Keratinocyte (primary cell): ENCODE data around the gene CTIF. TPM values are rescaled to one million over a fixed set of nuclear protein-coding genes. Genes with fewer than 3 reads are reported as not detected.

Experiments used
- DNase-seq: peaks from one replicate; pipeline ENCODE4 v3.0.0-alpha.2; 2011; ENCODE audit warnings: low read depth, missing footprints, low spot score
- FAIRE-seq: peaks from 2 replicates; lab custom pipeline; 2011; peaks lifted over from hg19 to GRCh38; lab: Jason Lieb, UNC
- H2AFZ ChIP-seq: 2 replicates; pipeline ENCODE4 v1.6.0; 2012; ENCODE audit warnings: low read length, control low read depth, inconsistent platforms; ENCODE audit not compliant: control insufficient read depth
- H3K27ac ChIP-seq: 2 replicates; pipeline ENCODE4 v1.5.1; 2011; ENCODE audit warnings: low read length; ENCODE audit not compliant: control insufficient read depth, insufficient read depth
- H3K27me3 ChIP-seq: 3 replicates; pipeline ENCODE4 v1.6.0; 2011; ENCODE audit warnings: low read length; ENCODE audit not compliant: control insufficient read depth, insufficient read depth; ENCODE audit errors: extremely low read depth
- H3K36me3 ChIP-seq, 2 experiments: 2 replicates in 1 of 2; 3 replicates in 1 of 2; pipeline ENCODE4 v1.5.1; 2011; ENCODE audit warnings: low read length in 2 of 2, mild to moderate bottlenecking in 1 of 2; ENCODE audit not compliant: control insufficient read depth in 2 of 2, insufficient read depth in 2 of 2; ENCODE audit errors: extremely low read depth in 1 of 2
- H3K4me1 ChIP-seq: 3 replicates; pipeline ENCODE4 v1.5.1; 2011; ENCODE audit warnings: low read length; ENCODE audit not compliant: control insufficient read depth, insufficient read depth; ENCODE audit errors: extremely low read depth
- H3K4me2 ChIP-seq: 3 replicates; pipeline ENCODE4 v1.6.0; 2011; ENCODE audit warnings: low read depth, low read length; ENCODE audit not compliant: control insufficient read depth, insufficient read depth; ENCODE audit errors: extremely low read depth
- H3K4me3 ChIP-seq, 3 experiments: fragments of 200-600 bp in 1 of 3; sonication (generic) in 1 of 3; 2 replicates in 2 of 3; 3 replicates in 1 of 3; pipeline ENCODE4 v1.5.1; 2011 to 2016; ENCODE audit warnings: low read length in 3 of 3, mild to moderate bottlenecking in 3 of 3, control low read depth in 2 of 3, inconsistent platforms in 1 of 3, low read depth in 1 of 3, mixed read lengths in 1 of 3, mixed run types in 1 of 3, moderate library complexity in 1 of 3; ENCODE audit not compliant: control insufficient read depth in 2 of 3, insufficient read depth in 2 of 3; ENCODE audit errors: extremely low read depth in 1 of 3
- H3K79me2 ChIP-seq: 2 replicates; pipeline ENCODE4 v1.6.0; 2012; ENCODE audit warnings: low read length; ENCODE audit not compliant: control insufficient read depth, insufficient read depth
- H3K9ac ChIP-seq: 3 replicates; pipeline ENCODE4 v1.6.0; 2011; ENCODE audit warnings: low read length; ENCODE audit not compliant: control insufficient read depth, insufficient read depth; ENCODE audit errors: extremely low read depth
- H3K9me1 ChIP-seq: 3 replicates; pipeline ENCODE4 v1.6.0; 2011; ENCODE audit warnings: low read length; ENCODE audit not compliant: control insufficient read depth, insufficient read depth; ENCODE audit errors: extremely low read depth
- H3K9me3 ChIP-seq: 2 replicates; pipeline ENCODE4 v1.5.1; 2012; ENCODE audit warnings: low read depth, low read length; ENCODE audit not compliant: control insufficient read depth
- H4K20me1 ChIP-seq: 3 replicates; pipeline ENCODE4 v1.6.0; 2011; ENCODE audit warnings: low read length; ENCODE audit not compliant: control insufficient read depth, insufficient read depth; ENCODE audit errors: extremely low read depth
- EZH2 ChIP-seq: IDR thresholded peaks from one replicate; pipeline ENCODE4 v1.6.1; 2012; ENCODE audit warnings: inconsistent platforms, mild to moderate bottlenecking, low read length, moderate library complexity
- dilution Hi-C: fragments of 300-500 bp; cut with MboI; formaldehyde crosslinking; loops from one replicate; pipeline ENCODE4 v1.7.0; 2020; ENCODE audit warnings: low sequenced_read_pairs; ENCODE audit not compliant: extremely low pct_ligation_motif_present
- polyA plus RNA-seq, 5 experiments: library from polyadenylated mRNA; depleted of rRNA in 3 of 5; stranded (reverse) in 3 of 5; stranded (forward) in 1 of 5; unstranded in 1 of 5; fragments of >200 nt; gene quantifications; 1 replicate in 1 of 5; 2 replicates in 3 of 5; 3 replicates in 1 of 5; pipeline versions ENCODE4 v1.2.1 to v1.2.3, GENCODE V29; 2011 to 2012; ENCODE audit warnings: missing spikeins in 2 of 5, low read depth in 1 of 5, low replicate concordance in 1 of 5
- TF ChIP-seq, protein P1 (sequence below), 3 experiments: IDR thresholded peaks in 1 of 3; conservative IDR thresholded peaks in 1 of 3; optimal IDR thresholded peaks in 1 of 3; 2 replicates in 2 of 3; 3 replicates in 1 of 3; pipeline versions ENCODE3 to v1.5.1; 2011; ENCODE audit warnings: low read length in 3 of 3, mild to moderate bottlenecking in 3 of 3, moderate library complexity in 2 of 3, control low read depth in 1 of 3, inconsistent platforms in 1 of 3; ENCODE audit not compliant: insufficient read depth in 2 of 3; ENCODE audit errors: extremely low read depth in 1 of 3

The CTIF gene
- polyA plus RNA-seq, 1 donor (not counting 4 experiments of a cell fraction or from before 2014, with no cell fraction given), result 15.0 TPM

DNA sequence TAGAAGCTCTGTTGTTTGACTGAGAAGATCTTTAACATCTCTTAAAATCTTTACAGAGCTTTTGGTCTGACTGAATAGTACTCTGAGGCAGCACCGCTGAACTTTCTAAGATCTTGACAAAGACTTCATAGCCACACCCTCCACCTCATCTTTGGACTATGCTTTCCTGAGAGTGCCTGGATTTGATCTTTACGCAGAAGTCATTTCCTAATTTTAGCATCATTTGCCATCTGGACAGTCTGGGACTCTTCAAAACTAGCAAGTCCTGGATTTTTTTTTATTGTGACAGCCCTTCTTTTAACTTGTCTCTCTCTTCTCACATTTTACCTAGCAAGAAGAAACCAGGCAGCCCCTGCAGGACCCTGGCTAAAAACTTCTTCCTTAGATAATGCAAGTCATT, 188.8 kb downstream of the CTIF start:
- no peaks in the 10 kb centered on the region for H3K27me3 ChIP-seq
- H3K4me1 ChIP-seq, result peaks cover 35% of the 10 kb centered on the region
- H3K36me3 ChIP-seq, result peaks cover 6% of the 10 kb centered on the region in 2 experiments
- no peak overlapping the region for H2AFZ ChIP-seq
- H3K4me3 ChIP-seq, result no peak overlapping the region
- no peaks in the 10 kb centered on the region for H3K9me1 ChIP-seq
- H3K9ac ChIP-seq, result no peak overlapping the region
- no peak for FAIRE-seq
- peaks cover 5% of the 10 kb centered on the region for H3K9me3 ChIP-seq
- TF ChIP-seq EZH2, result no peak
- TF ChIP-seq, protein P1, sequence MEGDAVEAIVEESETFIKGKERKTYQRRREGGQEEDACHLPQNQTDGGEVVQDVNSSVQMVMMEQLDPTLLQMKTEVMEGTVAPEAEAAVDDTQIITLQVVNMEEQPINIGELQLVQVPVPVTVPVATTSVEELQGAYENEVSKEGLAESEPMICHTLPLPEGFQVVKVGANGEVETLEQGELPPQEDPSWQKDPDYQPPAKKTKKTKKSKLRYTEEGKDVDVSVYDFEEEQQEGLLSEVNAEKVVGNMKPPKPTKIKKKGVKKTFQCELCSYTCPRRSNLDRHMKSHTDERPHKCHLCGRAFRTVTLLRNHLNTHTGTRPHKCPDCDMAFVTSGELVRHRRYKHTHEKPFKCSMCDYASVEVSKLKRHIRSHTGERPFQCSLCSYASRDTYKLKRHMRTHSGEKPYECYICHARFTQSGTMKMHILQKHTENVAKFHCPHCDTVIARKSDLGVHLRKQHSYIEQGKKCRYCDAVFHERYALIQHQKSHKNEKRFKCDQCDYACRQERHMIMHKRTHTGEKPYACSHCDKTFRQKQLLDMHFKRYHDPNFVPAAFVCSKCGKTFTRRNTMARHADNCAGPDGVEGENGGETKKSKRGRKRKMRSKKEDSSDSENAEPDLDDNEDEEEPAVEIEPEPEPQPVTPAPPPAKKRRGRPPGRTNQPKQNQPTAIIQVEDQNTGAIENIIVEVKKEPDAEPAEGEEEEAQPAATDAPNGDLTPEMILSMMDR (optimal IDR thresholded peaks at IDR 0.05 in 1 of 3, IDR thresholded peaks at IDR 0.05 in 1 of 3, conservative IDR thresholded peaks at IDR 0.05 in 1 of 3; ENCODE audit: extremely low read depth in 1 of 3, insufficient read depth in 2 of 3, low read length in 3 of 3), result no peak
- dilution Hi-C loops, result no loop called here
- DNase-seq, result no peak
- H3K27ac ChIP-seq, result peak overlapping the region; percentile 67
- no peaks in the 10 kb centered on the region for H4K20me1 ChIP-seq
- H3K4me2 ChIP-seq, result no peak overlapping the region
- H3K79me2 ChIP-seq, result no peaks in the 10 kb centered on the region

- Histone ChIP-seq H3K27me3 (no peaks in the 10 kb centered on the region), H2AFZ (no peak overlapping the region), H3K4me3 (no peak overlapping the region), H3K9me1 (no peaks in the 10 kb centered on the region), H3K9me3 (peaks cover 5% of the 10 kb centered on the region), H3K36me3 (peaks cover 4 to 6% of the 10 kb centered on the region in 2 experiments), H4K20me1 (no peaks in the 10 kb centered on the region), H3K9ac (no peak overlapping the region), H3K4me1 (peaks cover 41% of the 10 kb centered on the region), H3K4me2 (no peak overlapping the region), H3K27ac (peak overlapping the region; percentile 67), H3K79me2 (no peaks in the 10 kb centered on the region)
- dilution Hi-C loops, result no loop called here
- DNase-seq (peak; percentile 42), FAIRE-seq (peak; percentile 76)
- TF ChIP-seq EZH2, result no peak
- TF ChIP-seq, protein P1 (optimal IDR thresholded peaks at IDR 0.05 in 1 of 3, IDR thresholded peaks at IDR 0.05 in 1 of 3, conservative IDR thresholded peaks at IDR 0.05 in 1 of 3; ENCODE audit: extremely low read depth in 1 of 3, insufficient read depth in 2 of 3, low read length in 3 of 3), result no peak
Observed at GRCh38 chr18:48728204-48728833, 189.5 kb downstream of the CTIF start.
